Eye (tissue), 1 donor: Measurements from ENCODE around the gene SLIT1.
"Not testable (repeated sequence)": the region's sequence is repeated elsewhere in the genome, so short reads cannot be mapped to it uniquely, and the experiment has no call there.

ENCODE experiments used
- DNase-seq: peaks from one replicate; pipeline ENCODE4 v3.0.0-alpha.2; 2015

The SLIT1 gene

DNA sequence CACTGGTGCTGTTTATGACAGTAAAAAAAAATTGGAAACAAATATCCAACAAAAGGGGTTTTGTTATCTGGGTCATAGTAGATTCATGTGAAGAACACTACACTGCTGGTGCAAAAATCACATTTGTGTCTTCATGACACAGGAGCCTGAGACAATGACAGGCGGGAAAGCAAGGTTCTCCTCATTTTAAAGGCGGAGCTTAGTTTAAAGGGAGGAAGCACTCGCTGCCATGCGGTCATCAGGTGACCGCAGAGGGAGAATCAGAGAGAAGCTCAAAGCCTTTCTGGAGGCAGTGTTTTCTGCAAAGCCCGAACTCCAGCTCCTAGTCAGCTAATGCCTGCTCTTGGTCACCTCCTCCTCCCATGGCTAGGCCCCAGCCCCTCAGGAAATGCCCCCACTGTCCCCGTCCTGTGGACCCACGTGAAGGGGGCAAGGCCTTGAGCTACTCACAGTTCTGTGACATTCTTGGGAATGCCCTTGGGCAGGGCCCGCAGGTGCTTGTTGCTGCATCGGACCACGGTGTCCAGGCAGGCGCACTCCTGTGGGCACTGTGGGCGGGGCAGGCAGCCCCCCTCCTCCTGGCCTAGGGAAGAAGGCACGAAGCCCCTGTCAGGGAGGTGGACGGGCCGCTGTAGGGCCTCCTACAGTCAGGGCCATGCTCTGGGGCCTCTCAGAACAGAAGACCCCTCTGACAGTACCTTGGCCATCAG is 146.1 kb downstream of the SLIT1 start:
- no peak for DNase-seq

DNA sequence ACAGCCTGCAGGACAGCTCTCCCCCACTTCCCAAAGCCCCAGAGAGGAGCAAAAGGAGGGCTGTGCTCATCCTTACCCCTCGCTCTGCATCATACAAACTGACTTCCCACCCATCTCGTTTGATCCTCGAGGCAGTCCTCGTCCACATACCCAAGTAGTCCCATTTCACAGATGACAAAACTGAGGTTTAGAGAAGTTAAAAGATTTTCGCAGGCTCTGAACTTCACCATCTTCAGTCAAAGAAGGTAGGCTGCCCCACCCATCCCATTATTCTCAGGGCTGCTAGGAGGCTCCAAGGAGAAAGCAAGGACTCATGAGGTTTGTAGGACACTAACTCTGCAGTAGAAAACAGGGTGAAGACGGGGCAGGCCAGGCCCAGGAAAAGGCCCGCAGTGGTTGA is 147.1 kb downstream of the SLIT1 start:
- no peak for DNase-seq

GRCh38 chr10:97037365-97038361 is 148.1 kb downstream of the SLIT1 start:
- DNase-seq: peak; percentile 93

DNA sequence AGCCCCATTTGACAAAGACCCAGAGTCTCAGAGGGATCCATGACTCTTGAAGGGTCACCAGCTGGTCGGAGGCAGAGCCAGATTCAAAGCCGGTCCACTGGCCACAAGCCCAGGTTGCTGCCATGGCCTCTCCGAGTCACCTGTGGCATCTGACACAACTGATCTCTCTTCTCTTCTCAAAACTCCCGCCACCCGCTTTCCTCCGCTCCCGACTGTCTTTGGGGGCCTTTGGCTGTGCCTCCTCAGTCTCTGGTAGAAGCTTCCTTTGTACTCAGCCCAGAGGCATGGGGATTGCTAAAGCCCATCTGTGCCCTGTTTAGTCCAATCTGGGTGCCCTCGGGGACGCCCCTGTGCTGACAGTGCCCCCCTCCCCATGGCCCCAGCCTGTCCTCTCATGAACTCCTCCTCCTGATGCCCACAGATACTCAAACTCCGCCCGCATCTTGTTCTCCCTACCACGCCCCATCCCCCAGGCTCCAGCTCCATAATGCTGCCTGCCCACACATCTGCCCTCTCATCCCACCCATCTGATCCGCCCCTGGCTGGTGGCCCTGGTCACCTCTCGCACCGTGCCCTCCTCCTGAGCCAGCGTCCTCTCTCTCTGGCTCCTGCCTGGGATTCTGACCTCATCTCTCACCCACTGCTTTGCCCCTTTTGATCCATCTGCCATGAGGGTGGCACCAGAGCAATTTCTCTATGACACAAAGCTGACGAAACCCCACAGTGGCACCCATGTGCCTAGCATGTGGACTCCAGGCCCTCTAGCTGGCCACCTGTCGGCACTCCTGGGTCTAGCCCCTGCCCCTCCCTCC is 150.6 kb downstream of the SLIT1 start:
- no peak for DNase-seq

- no peak for DNase-seq
Measured at GRCh38 chr10:97034301-97034700, 151.5 kb downstream of the SLIT1 start.

- not testable (repeated sequence) for DNase-seq
Measured at GRCh38 chr10:97033841-97034240, 151.9 kb downstream of the SLIT1 start.

DNA sequence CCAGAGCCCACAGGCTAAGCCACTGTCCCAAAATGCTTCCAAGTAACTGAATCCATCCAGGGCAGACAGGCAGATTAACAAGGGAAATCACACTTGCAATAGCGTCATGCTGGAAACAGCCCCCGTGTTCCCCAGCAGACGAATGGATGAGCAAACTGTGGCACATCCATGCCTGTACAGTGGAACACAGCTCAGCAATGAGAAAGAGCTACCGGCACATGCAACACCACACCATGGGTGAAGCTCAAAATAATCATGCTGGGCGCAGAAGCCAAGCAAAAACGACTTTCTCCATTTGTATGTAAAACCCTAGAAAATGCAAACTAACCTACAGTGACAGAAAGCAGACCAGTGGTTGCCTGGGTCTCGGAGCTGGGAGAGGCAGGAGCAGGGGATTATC is 153.1 kb downstream of the SLIT1 start:
- DNase-seq: peak; percentile 22

DNA sequence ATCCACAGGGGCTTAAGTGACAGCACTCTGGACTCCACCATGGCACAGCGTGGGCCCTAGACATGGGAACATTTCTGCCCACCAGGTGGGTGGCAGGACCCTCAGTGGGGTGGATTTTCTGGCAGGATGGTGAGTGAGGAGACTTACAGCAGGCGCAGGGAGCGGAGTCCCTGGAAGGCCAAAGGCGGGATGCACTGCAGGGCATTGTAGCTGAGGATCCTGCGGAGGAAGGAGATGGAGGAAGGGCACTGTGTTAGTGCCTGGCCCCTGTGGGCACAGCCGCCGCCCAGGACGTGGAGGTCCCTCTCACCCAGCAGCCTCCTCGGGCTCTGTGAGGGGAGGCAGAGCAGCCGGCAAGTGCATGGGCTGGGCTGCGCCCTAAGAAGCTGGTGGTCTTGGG is 154.3 kb downstream of the SLIT1 start:
- DNase-seq: no peak

DNA sequence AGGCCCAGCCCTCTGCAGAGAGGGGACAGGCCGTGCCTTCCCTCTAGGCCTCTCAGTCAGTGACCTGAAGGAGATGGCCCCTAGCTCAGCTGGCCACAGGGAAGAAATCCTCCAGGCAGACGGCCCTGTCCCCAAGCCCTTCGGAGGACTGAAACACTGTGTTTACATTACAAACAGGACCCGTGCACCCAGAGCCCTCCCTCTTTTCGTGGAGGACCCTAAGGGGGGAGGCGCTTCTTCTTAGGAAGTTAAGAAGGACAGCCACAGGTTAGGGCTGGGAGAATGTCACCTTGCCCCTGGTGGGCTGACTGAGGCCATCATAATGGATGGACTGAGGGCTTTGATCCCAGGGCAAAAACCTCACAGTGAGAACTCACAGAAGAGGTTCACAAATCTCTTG is 154.9 kb downstream of the SLIT1 start:
- no peak for DNase-seq

- DNase-seq: no peak
Measured at GRCh38 chr10:97029271-97029670, 156.5 kb downstream of the SLIT1 start.

DNA sequence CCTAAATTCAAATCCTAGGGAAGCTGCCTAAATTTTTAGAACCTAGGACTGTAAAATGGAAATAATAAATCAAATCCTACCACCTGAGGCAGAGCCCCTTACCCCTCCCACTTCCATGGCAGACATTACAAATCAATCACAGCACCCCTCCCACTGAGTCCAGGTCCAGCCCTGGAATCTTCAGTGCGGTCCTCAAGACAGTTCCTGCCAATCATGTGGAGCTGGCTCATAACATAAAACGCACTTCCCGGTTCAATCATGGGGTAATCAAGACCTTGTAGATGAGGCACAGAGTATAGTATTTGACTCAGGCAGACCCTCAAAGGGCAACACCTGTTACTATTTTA is 157.0 kb downstream of the SLIT1 start:
- DNase-seq: no peak

DNA sequence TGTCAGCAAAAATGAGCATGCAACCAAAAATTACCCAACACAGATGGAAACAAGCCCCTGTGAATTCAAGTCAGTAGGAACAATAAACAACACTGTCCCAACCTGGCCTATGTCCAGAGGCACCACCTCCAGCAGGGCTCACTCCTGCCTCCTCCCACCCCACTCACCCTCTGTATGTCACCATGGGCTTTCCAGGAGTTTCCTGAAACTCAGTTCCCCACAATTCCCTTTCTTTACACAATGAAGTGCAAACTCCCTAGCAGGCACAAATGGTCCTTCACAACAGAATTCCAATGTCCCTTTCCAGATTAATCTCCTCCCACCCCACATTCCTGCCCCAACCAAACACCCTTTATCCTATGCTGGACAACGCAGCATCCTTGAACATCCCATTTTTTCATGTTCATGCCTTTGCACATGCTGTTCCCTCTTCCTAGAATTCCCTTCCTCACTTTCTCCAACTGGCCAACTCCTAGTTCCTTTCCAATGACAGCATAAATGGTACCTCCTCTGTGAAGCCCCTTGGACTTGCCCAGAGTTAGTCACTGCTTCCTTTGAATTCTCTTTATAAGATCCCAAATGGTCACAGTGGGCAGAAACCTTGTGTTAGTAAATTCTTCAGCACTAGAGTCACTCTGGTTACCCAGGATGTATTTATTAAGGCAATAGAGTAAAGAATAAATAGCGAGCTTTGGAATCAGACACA is 157.5 kb downstream of the SLIT1 start:
- DNase-seq: no peak

DNA sequence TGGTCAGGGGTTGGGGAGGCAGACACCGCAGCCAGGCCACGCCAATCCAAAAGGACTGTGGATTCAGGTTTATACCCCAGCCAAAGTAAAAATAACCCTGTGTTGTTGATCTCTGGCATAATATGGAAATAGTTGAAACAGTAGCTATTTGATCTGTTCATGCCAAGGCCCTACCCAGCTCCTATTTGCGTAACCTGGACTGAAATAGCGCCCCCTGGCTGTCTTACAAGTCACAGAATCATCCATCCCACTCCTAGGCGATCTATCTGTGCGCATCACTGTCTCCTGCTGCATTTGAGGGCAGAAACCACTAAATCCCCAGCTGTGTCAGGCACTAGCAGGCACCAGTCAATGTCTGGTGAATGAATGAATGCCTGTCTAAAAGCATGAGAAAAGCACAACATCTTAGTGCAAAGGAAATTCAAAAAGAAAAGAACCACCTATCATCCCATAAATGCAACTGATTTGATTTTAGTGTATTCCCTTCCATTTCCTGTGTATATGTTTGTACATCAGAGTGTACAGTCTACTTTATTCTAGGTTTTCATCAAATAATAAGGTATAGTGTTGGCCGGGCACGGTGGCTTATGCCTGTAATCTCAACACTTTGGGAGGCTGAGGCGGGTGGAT is 160.0 kb downstream of the SLIT1 start:
- peak; percentile 79 for DNase-seq

DNA sequence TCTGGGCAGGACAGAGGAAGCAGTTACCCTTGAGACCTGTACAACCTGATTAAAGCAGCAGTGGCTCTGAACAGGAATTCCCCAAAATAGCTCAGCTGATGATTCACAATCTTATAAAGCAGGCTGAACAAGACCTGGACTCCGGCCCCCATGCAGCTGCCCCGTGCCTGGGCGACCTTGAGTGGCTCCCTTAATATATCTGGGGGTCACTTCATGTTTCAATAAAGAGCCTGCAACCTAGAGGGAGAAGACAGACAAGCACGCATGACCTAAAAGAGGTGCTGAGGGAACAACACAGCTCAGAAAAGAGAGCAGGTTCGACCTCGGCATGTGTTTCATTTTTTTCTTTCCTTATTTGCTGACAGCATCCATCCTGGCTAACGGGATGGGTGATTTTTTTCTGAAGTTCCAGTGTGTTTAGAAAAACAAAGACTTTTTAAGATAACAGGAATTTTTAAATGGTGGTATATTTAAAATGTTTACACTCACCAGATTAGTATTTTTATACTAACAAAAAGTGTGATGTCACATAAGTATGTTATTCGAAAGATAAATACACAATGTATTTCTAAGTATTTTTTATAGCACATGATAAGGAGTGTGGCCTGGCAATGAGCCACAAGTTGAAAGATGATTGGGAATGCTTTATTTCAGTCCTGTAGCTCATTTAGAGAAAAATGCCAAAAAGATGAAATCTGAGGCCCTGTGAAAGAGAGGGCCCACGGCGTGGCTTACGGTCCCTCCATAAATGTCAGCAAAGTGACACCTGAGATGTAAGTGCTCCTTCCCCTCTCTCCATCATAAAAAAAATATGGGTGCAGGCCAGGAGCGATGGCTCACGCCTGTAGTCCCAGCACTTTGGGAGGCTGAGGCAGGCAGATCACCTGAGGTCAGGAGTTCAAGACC is 161.3 kb downstream of the SLIT1 start:
- peak; percentile 24 for DNase-seq

DNA sequence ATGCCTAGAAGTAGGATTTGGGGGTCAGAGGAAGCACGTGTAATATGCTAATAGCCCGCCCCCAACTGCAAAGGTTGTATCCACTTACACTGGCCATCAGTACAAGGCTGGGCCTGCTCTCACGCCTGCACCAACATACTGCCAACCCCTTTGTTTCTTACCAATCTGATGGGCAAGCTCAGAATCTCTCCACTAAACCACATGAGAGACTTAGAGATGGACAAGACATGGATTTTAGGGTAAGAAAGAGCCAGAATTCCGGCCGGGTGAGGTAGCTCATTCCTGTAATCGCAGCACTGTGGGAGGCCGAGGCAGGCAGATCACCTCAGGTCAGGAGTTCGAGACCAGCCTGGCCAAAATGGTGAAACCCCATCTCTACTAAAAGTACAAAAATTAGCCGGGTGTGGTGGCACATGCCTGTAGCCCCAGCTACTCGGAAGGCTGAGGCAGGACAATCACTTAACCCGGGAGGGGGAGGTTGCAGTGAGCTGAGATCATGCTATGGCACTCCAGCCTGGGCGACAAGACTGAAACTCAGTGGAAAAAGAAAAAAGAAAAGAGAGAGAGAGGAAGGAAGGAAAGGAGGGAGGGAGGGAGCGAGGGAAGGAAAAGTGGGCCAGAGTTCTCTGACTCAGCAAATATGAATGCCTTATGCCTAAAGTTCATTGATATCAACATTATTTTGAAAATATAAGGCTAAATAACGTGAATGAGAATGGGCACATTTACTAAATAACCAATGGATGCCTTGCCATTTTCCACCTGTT is 162.2 kb downstream of the SLIT1 start:
- no peak for DNase-seq

GRCh38 chr10:97022616-97023015 is 163.1 kb downstream of the SLIT1 start:
- no peak for DNase-seq

- DNase-seq: peak; percentile 87
Measured at GRCh38 chr10:97020452-97021400, 165.0 kb downstream of the SLIT1 start.

GRCh38 chr10:97019213-97019844 is 166.4 kb downstream of the SLIT1 start:
- DNase-seq: no peak
